ENCODE results near the gene KCTD7.
"Not testable (repeated sequence)": the region's sequence is repeated elsewhere in the genome, so short reads cannot be mapped to it uniquely, and the experiment has no call there.

KCTD7 gene

DNA sequence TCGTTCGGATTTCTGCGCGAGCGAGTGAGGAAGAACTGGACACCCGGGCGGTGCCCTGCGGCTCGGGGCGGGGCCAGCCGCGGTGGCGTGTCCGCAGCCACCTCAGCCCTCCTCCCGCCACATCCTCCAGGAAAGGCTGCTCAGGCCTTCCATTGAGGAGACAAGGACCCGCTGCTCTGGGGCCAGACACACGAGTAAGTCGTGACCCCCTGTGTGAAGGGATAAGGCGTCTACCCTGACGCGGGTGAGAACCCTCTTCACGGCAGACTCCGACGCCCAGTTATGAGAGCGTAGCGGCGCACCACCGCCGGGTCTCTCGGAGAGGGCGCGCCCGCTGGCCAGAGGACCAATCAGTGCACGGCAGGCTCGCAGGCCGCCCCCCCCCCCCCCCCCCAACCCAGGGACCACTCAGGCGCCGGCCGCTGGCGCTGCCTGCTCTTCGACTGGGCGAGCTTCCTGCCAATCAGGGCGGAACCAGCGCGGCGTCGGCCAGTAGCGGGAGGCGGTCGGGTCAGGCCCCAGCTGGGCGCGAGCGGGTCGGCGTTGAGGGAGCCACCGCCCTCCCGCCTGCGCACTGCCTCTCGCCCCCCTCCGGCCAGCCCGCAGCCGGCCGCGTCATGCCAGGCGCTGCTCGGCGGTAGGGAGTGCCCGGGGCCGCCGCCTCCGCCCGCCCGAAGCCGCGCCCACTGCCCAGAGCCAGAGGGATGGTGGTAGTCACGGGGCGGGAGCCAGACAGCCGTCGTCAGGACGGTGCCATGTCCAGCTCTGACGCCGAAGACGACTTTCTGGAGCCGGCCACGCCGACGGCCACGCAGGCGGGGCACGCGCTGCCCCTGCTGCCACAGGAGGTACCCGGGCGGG is at the start of gene KCTD7:
Gene KCTD7 (plus strand): TSS at position 521 of the 861 bp plus-strand sequence. CDS start 184 bp downstream, at position 705.
- no peaks in the 10 kb centered on the region for H3K9me3 Mint-ChIP-seq
- peaks cover 44% of the 10 kb centered on the region for H3K4me1 Mint-ChIP-seq
- peaks cover 2% of the 10 kb centered on the region for H3K36me3 Mint-ChIP-seq
- H3K27ac Mint-ChIP-seq, result peak within 1 kb of the TSS; percentile 56
- H3K27me3 Mint-ChIP-seq, result no peaks in the 10 kb centered on the region
- peak within 1 kb of the TSS; percentile 87 for H3K4me3 Mint-ChIP-seq

DNA sequence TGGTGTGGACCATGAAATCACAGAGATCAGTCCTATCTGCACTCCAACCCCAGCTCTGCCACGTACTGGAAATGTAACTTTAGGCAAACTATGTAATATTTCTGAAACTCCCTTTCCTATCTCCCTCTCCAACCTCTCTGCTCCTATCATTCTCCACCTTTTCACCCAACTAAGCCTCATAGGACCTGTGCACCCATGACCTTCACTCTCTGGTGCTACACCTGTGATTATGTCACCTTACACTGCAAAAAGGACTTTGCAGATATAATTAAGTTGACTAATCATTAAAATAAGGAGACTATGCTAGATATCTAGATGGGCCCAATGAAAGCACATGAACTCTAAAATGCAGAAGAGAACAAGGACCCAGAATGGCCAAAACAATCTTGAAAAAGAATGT is 48.3 kb upstream of the KCTD7 start:
- H3K4me3 Mint-ChIP-seq, H3K27ac Mint-ChIP-seq, H3K27me3 Mint-ChIP-seq, H3K36me3 Mint-ChIP-seq, H3K9me3 Mint-ChIP-seq: not testable (repeated sequence)
- peaks cover 79% of the 10 kb centered on the region for H3K4me1 Mint-ChIP-seq

DNA sequence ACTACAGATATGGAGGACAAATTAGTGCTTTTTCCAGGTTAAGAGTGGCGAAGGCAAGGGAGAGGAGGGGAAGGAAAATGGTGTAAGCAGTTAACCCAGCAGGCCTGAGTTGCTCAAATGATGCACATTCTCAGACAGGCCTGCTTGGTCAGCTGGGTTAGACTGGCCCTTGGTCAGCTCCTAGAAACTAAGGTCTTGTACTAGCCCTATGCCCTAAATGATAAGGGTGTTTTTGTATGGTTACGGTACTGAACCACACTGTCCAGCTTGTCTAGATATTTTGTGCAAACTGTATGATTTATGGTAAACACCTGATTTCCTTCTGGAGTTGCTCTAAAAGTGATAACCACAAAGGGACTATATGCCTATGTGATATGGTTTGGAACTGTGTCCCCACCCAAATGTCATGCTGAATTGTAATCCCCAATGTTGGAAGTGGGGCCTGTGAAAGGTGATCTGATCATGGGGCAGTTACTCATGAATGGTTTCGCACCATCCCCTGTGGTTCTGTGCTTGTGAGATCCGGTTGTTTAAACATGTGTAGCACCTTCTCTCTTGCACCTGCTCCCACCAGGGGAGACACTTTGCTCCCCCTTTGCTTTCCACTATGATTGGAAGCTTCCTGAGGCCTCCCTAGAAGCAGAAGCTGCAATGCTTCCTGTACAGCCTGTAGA is 45.7 kb upstream of the KCTD7 start:
- H3K4me1 Mint-ChIP-seq, result peaks cover 80% of the 10 kb centered on the region
- not testable (repeated sequence) for H3K9me3 Mint-ChIP-seq, H3K27ac Mint-ChIP-seq, H3K27me3 Mint-ChIP-seq, H3K4me3 Mint-ChIP-seq, H3K36me3 Mint-ChIP-seq

DNA sequence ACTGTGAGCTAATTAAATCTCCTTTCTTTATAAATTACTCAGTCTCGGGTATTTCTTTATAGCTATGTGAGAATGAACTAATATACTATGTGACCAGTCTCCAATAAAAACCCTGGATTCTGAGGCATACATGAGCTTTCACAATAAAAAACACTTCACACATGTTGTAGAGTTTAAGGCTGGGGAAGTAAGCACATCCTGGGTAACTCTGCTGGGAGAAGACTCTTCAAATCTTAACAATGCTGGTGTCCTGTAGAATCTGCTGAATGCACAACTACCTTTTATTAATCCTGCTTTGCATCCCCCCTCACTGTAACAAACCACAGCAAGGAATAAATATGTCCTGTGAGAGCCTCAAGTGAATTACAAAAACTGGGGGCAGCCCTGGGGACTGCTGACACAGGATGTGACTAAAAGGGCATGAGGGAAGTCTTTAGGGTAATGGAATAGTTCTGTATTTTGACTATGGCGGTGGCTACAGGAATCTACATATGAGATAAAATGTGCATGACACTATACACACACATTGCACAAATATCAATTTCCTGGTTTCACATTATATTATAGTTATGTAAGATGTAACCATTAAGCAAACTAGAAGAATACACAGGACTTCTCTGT is 45.1 kb upstream of the KCTD7 start:
- peaks cover 77% of the 10 kb centered on the region for H3K4me1 Mint-ChIP-seq
- no peaks in the 10 kb centered on the region for H3K27me3 Mint-ChIP-seq
- no peaks in the 10 kb centered on the region for H3K9me3 Mint-ChIP-seq
- peaks cover 9% of the 10 kb centered on the region for H3K36me3 Mint-ChIP-seq
- no peak overlapping the region for H3K4me3 Mint-ChIP-seq
- no peak overlapping the region for H3K27ac Mint-ChIP-seq

DNA sequence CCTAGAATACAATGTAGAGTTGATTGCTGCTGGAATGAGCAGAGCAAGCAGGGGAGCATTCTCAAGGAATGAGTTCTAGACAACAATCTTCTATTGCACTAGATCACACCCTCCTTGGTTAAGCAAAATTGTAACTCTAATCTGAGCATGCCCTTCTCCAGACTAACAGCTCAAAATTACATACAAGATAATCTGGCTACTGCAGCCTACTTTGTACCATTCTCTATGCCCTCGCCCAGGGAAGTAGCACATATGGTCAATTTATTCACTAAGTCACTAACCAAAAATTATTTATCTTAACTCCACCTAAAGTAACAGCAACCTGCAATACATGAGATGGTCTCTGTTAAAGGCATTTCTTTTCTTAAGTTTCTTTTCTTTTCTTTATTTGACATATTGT is 42.5 kb upstream of the KCTD7 start:
- Mint-ChIP-seq H3K36me3 (peaks cover 9% of the 10 kb centered on the region), H3K27ac (no peak overlapping the region), H3K4me3 (no peak overlapping the region), H3K27me3 (no peaks in the 10 kb centered on the region), H3K9me3 (no peaks in the 10 kb centered on the region), H3K4me1 (peaks cover 79% of the 10 kb centered on the region)

DNA sequence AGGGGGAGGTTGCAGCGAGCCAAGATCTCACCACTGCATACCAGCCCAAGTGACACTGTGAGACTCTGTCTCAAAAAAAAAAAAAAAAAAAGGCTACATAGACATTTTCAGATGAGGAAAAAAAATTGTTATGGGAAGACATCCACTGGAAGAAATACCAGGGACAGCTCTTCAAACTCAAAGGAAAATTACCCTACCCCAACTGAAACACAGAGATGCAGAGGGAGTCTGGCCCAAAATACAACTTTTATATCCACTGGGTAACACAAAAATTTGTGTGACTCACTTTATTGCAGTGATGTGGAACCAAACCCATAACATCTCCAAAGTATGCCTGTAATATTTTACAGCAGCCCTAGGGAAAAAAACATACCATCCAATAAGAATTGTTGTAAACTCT is 40.5 kb upstream of the KCTD7 start:
- not testable (repeated sequence) for H3K27me3 Mint-ChIP-seq, H3K36me3 Mint-ChIP-seq, H3K27ac Mint-ChIP-seq, H3K9me3 Mint-ChIP-seq, H3K4me3 Mint-ChIP-seq
- peaks cover 73% of the 10 kb centered on the region for H3K4me1 Mint-ChIP-seq

DNA sequence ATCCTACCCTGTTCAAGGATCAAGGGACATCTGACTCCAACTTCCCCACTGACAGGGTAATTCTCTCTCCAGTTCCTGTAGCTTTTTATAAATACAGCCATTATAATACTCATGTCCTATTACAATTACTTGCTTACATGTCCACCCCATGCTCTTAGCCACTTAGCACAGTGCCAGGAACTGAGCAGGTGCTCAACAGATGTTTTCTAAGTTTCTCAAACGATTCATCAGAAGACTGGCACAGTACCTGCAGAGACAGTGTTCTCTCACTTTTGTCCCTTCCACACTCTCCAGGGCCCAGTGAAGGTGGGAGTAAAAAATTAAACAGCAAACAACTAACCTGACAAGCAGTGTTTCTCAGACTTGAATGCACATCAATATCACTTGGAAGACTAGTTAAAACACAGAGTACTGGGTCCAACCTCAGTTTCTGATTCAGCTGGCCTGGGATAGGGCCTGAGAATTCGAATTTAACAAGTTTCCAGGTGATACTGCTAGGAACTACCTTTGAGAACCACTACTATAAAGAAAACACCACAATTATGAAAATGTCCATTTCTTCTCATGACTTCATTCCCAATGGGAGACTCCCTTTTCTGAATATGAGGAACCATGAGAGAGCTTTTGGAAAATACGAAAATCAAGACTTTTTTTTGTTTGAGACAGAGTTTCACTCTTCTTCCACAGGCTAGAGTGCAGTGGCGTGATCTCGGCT is 39.7 kb upstream of the KCTD7 start:
- Mint-ChIP-seq H3K4me1 (peaks cover 69% of the 10 kb centered on the region), H3K4me3 (peak overlapping the region; percentile 21)
- H3K27ac Mint-ChIP-seq, H3K27me3 Mint-ChIP-seq, H3K9me3 Mint-ChIP-seq, H3K36me3 Mint-ChIP-seq: not testable (repeated sequence)

DNA sequence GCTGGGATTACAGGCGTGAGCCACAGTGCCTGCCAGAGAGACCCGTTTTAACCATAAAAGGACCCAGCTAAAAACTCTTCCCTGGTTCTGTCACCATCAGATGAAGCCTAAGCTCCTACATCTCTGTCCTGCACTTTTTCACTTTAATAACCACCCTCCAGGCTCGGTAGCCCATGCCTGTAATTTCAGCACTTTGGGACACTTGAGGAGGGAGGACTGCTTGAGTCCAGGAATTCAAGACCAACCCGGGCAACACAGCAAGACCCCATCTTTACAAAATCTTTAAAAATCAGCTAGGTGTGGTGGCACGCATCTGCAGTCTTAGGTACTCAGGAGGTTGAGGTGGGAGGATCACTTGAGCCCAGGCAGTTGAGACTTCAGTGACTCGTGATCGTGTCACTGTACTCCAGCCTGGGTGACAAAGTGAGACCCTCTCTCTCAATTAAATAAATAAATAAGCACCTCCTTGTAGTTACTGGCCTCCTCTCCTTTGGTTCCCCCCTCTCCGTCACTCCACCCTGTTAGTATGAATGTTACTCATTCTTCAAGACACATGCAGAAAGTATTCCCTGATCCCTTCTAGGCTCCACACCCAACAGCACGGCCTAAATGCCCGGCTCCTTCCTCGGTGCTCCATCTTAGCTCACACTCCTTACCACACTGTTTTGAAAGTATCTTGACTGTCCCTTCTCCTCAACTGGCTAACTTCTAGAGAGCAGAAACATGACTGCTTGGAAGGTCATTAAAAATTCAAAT is 38.2 kb upstream of the KCTD7 start:
- H3K4me1 Mint-ChIP-seq, result peaks cover 60% of the 10 kb centered on the region
- not testable (repeated sequence) for H3K9me3 Mint-ChIP-seq, H3K36me3 Mint-ChIP-seq, H3K27me3 Mint-ChIP-seq
- H3K27ac Mint-ChIP-seq, result peak overlapping the region; percentile 66
- peak overlapping the region; percentile 98 for H3K4me3 Mint-ChIP-seq

DNA sequence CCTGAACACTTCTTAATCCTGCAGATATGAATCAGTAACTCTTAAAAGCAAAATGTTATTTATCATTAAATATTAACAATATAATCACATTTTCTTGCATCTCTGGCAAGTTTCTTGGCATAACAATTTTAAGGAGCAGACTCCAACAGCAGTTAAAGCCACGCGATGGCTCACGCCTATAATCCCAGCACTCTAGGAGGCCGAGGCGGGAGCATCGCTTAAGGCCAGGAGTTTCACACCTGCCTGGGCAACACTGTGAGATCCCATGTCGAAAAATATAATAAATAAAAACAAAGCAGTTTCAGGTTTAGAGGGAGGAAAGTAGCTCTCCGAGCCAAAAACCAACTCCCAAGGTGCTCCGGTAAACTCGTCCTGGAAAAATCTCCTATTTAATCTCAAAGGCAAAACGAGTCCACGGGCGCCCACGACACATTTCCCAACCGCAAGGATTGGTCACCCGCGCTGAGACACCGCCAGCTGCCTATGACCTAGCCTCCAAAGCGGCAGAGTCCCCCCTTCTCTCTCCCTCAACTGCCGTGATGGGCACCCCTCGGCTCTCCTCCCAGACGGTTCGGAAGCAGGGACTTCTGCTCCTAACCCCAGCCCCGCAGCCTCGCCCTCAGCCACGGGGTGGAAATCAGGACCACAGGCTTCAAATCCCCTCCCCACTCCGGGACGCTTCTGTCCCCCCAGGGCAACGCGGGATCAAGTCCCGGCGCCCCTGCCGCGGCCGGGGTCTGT is 37.5 kb upstream of the KCTD7 start:
- Mint-ChIP-seq H3K4me3 (peak overlapping the region; percentile 98), H3K4me1 (peaks cover 52% of the 10 kb centered on the region), H3K27ac (peak overlapping the region; percentile 72)
- H3K27me3 Mint-ChIP-seq, H3K9me3 Mint-ChIP-seq, H3K36me3 Mint-ChIP-seq: not testable (repeated sequence)

DNA sequence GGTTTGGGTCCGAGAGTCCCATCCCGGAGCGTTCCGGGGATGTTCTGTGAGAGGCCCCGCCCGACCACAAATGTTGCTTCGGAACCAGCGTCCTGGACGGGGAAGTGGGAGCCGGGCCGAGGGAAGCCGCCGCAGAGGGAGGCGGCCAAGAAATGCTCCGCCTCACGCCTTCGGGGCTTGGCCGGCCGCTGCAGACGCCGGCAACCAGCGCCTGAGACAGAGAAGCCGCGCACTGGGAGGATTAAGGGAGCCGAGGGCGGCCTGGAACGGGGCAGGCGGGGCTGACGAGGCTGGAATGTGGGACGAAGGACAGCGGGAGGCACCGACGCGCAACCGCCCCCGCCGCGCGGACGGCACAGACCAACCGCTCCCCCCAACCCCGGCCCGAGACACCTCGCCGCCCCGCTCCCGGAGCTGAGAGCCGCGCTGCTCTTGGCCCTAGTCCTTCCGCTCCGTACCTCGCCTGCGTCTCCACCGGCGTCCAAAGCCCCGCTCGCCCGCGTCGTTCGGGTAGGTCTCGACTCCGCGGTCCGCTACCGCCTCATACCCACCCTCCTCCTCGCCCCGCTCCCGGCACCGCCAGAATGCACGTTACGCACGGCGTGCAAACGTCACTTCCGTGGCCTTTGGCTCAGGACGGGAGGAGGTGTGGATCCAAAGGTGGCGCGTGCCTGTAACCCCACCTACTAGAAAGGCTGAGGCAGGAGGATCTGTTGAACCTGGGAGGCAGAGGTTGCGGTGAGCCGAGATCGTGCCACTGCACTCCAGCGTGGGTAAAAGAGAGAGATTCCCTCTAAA is 36.7 kb upstream of the KCTD7 start:
- Mint-ChIP-seq H3K27me3 (no peaks in the 10 kb centered on the region), H3K36me3 (no peaks in the 10 kb centered on the region), H3K4me3 (peak overlapping the region; percentile 98), H3K27ac (peak overlapping the region; percentile 93), H3K4me1 (peaks cover 44% of the 10 kb centered on the region), H3K9me3 (no peaks in the 10 kb centered on the region)

DNA sequence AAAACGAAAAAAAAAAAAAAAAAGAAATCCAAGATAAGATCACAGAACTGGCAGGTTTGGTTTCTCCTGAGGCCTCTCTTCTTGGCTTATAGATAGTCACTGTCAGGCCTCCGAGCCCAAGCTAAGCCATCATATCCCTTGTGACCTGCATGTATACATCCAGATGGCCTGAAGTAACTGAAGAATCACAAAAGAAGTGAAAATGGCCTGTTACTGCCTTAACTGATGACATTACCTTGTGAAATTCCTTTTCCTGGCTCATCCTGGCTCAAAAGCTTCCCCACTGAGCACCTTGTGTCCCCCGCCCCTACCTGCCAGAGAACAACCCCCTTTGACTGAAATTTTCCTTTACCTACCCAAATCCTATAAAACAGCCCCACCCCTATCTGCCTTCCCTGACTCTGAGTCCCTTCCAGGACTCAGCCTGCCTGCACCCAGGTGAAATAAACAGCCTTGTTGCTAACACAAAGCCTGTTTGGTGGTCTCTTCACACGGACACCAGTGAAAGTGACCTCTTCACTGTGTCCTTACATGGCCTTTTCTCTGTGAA is 36.0 kb upstream of the KCTD7 start:
- Mint-ChIP-seq H3K27ac (peak overlapping the region; percentile 93), H3K4me1 (peaks cover 39% of the 10 kb centered on the region), H3K4me3 (peak overlapping the region; percentile 98)
- not testable (repeated sequence) for H3K36me3 Mint-ChIP-seq, H3K9me3 Mint-ChIP-seq, H3K27me3 Mint-ChIP-seq

DNA sequence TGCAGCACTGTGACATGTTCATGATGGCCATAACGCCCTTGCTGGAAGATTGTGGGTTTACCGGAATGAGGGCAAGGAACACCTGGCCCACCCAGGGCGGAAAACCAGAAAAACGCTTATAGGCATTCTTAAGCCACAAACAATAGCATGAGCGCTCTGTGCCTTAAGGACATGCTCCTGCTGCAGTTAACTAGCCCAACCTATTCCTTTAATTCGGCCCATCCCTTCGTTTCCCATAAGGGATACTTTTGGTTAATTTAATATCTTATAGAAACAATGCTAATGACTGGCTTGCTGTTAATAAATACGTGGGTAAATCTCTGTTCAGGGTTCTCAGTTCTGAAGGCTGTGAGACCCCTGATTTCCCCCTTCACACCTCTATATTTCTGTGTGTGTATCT is 34.6 kb upstream of the KCTD7 start:
- H3K36me3 Mint-ChIP-seq, H3K9me3 Mint-ChIP-seq, H3K27me3 Mint-ChIP-seq, H3K4me3 Mint-ChIP-seq: not testable (repeated sequence)
- Mint-ChIP-seq H3K4me1 (peaks cover 31% of the 10 kb centered on the region), H3K27ac (peak overlapping the region; percentile 93)

DNA sequence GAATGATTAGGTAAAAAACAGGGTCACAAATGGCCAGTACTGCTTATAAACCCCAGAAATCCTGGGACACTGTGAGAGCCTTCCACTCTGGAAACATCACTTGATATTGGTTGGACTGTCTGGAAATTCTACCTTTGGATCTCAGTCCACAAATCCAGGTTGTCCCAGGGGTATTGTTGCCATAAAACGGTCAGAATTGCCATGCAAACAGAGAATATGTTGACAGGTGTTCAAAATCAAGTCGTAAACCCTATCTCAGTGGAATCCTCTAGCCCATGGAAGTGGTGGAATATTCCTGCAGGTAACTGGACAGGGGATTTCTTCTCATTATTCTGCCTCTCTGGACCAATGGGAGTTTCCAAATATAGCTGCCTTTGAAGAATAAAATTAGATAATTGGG is 31.2 kb upstream of the KCTD7 start:
- H3K36me3 Mint-ChIP-seq, result no peaks in the 10 kb centered on the region
- H3K9me3 Mint-ChIP-seq, result no peaks in the 10 kb centered on the region
- no peak overlapping the region for H3K27ac Mint-ChIP-seq
- H3K4me1 Mint-ChIP-seq, result peaks cover 10% of the 10 kb centered on the region
- H3K27me3 Mint-ChIP-seq, result no peaks in the 10 kb centered on the region
- H3K4me3 Mint-ChIP-seq, result no peak overlapping the region

DNA sequence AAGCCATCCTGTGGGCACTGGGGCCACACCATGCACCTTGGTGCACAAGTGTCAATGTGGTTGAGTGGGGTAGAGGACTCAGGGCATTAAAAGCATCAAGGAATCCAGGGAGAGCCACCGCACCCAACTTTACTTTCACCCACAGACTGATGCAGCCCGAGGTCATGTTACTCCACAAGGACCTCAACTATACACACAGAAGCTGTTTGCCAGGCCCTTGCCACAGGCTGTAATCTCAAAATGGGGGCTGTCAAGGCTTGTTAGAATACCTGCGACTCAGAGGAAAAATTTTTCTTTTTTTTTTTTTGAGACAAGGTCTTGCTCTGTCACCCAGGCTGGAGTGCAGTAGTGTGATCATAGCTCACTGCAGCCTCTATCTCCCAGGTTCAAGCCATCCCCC is 26.5 kb upstream of the KCTD7 start:
- Mint-ChIP-seq H3K27ac (no peak overlapping the region), H3K36me3 (no peaks in the 10 kb centered on the region), H3K4me3 (no peak overlapping the region), H3K9me3 (no peaks in the 10 kb centered on the region), H3K27me3 (no peaks in the 10 kb centered on the region), H3K4me1 (no peaks in the 10 kb centered on the region)

Measured in activated naive CD4-positive, alpha-beta T cell treated with anti-CD3 and anti-CD28 coated beads, Interleukin-2, amount 50 U/mL, for 24 hours (primary cell).